Heart left ventricle (tissue), 13 donors: ENCODE results near the gene UPK2.

ENCODE experiments used
- CTCF ChIP-seq, 12 donors: fragments of 200-600 bp; sonication (generic) in 4 of 12; IDR thresholded peaks; one replicate each; pipeline versions ENCODE4 v1.5.0 to v1.8.0; 2018 to 2022; ENCODE audit warnings: antibody characterized with exemption in 12 of 12, mild to moderate bottlenecking in 5 of 12
- POLR2A ChIP-seq, 2 donors: fragments of 450-650 bp; IDR thresholded peaks; one replicate each; pipeline ENCODE4 v1.6.1; 2017; ENCODE audit warnings: antibody characterized with exemption in 2 of 2, mild to moderate bottlenecking in 2 of 2, moderate library complexity in 2 of 2
- donor health status: ischemic (EF 13 %, LVEDD 7.1; RV severe dilation, severe dysfunction).
- donor health status: DM: no; HTN: yes; CAD: no.
- donor health status: DM: no; HTN: no; CAD: no.
- donor health status: ischemic (EF 25% LVEDD 6.9; RV normal size, moderate dysfunction).
- donor health status: ischemic (EF 25% LVEDD 5.7; RV mildly dilated, moderate dysfunction).
- donor health status: ischemic (EF 35%, LVEDD 5.7; RV mildly dilated, moderate dysfunction).
- donor health status: nonischemic (EF 11% LVEDD 7.7; RV severe dilation, severe dysfunction).
- donor health status: DM: yes; HTN: yes; CAD: no.
- donor health status: PGD.
- donor health status: ischemic (EF 29% LVEDD 5.4; RV normal size, mild dysfunction).
- donor health status: nonischemic (EF 23%, LVEDD 6.1; RV moderate dilation, normal function).

GRCh38 chr11:118997627-118998387 lies 41.7 kb downstream of the UPK2 start, which contains the start of gene CENATAC:
- peak in 4 of 12 donors; percentile 9 to 43 (median 28) for TF ChIP-seq CTCF (IDR thresholded peaks at IDR 0.05)
- peak in 1 of 2 donors; percentile 95 for TF ChIP-seq POLR2A (IDR thresholded peaks at IDR 0.05)
